A549 (cell line): Measurements from ENCODE around the gene RIPPLY3. TPM values are rescaled to one million over a fixed set of nuclear protein-coding genes. Genes with fewer than 3 reads are reported as not detected.

Experiments used
- ATAC-seq, 2 experiments: fragments of 200-7000 bp in 1 of 2; fragments of >200 bp in 1 of 2; cut with Nextera tagmentation in 1 of 2; cut with Tn5 transposase in 1 of 2; 3 replicates each; pipeline versions ENCODE4 v1.8.0 to v1.9.1; 2018 to 2020; ENCODE audit warnings: mild to moderate bottlenecking in 1 of 2, moderate library complexity in 1 of 2
- CTCF ChIA-PET: fragments of 300-600 bp; sonication (Branson Sonifier 250); formaldehyde crosslinking; extraction: SDS; loops from one replicate; lab custom pipeline; 2021; ENCODE audit warnings: antibody characterized with exemption, inconsistent platforms; lab: Yijun Ruan, JAX
- POLR2A ChIA-PET: fragments of 350-600 bp; formaldehyde crosslinking; extraction: SDS; loops from one replicate; lab custom pipeline; 2021; ENCODE audit warnings: antibody characterized with exemption, inconsistent platforms; lab: Yijun Ruan, JAX
- DNase-seq, 2 experiments: peaks; one replicate each; pipeline versions ENCODE4 v3.0.0 to v3.0.0-alpha.2; 2011 to 2016; ENCODE audit warnings: low read depth in 1 of 2, low spot score in 1 of 2
- FAIRE-seq: peaks from 2 replicates; lab custom pipeline; 2011; peaks lifted over from hg19 to GRCh38; lab: Jason Lieb, UNC
- H3K27ac ChIP-seq, 2 experiments: fragments of >200 bp; sonication (Bioruptor Twin); formaldehyde crosslinking; 3 replicates each; pipeline ENCODE4 v1.5.1; 2016 to 2017
- H3K4me1 ChIP-seq: fragments of >200 bp; sonication (Bioruptor Twin); formaldehyde crosslinking; 3 replicates; pipeline ENCODE4 v1.6.1; 2016
- H3K4me2 ChIP-seq: fragments of >200 bp; sonication (Bioruptor Twin); formaldehyde crosslinking; 3 replicates; pipeline ENCODE4 v1.6.1; 2016
- H3K4me3 ChIP-seq: fragments of >200 bp; sonication (Bioruptor Twin); formaldehyde crosslinking; 3 replicates; pipeline ENCODE4 v1.5.1; 2016
- H3K9me3 ChIP-seq: fragments of >200 bp; sonication (Bioruptor Twin); formaldehyde crosslinking; 3 replicates; pipeline ENCODE4 v1.6.1; 2016
- CEBPB ChIP-seq, 2 experiments: fragments of >200 bp in 1 of 2; sonication (Bioruptor Twin) in 1 of 2; formaldehyde crosslinking in 1 of 2; IDR thresholded peaks; 2 replicates each; pipeline ENCODE4 v1.6.1; 2012 to 2016
- EP300 ChIP-seq, 2 experiments: fragments of >200 bp; sonication (Bioruptor Twin); formaldehyde crosslinking; IDR thresholded peaks; 2 replicates in 1 of 2; 3 replicates in 1 of 2; pipeline ENCODE4 v1.6.1; 2016 to 2017
- FOSB ChIP-seq: fragments of 250-450 bp; sonication (Bioruptor Pico); IDR thresholded peaks from 2 replicates; pipeline ENCODE4 v1.5.0; 2020; ENCODE audit warnings: mild to moderate bottlenecking, moderate library complexity
- FOSL2 ChIP-seq, 2 experiments: fragments of 450-650 bp in 1 of 2; fragments of >200 bp in 1 of 2; sonication (Bioruptor Twin) in 1 of 2; formaldehyde crosslinking; IDR thresholded peaks; 2 replicates each; pipeline versions ENCODE4 v1.5.0 to v1.6.1; 2016 to 2020; ENCODE audit warnings: mild to moderate bottlenecking in 1 of 2, moderate library complexity in 1 of 2
- GATA3 ChIP-seq: IDR thresholded peaks from 2 replicates; pipeline ENCODE4 v1.6.1; 2012; ENCODE audit warnings: borderline replicate concordance
- HEYL ChIP-seq: fragments of 250-450 bp; sonication (Bioruptor Pico); IDR thresholded peaks from 2 replicates; pipeline ENCODE4 v1.8.0; 2021; ENCODE audit warnings: mild to moderate bottlenecking, moderate library complexity
- HMGXB4 ChIP-seq: fragments of 250-450 bp; sonication (Bioruptor Pico); IDR thresholded peaks from 2 replicates; pipeline ENCODE4 v1.5.0; 2021; ENCODE audit warnings: mild to moderate bottlenecking, moderate library complexity, borderline replicate concordance
- NFE2L2 ChIP-seq: fragments of 150-350 bp; conservative IDR thresholded peaks from 2 replicates; pipeline ENCODE4 v1.6.1; 2014; ENCODE audit warnings: low read length
- PHF8 ChIP-seq: fragments of 200-600 bp; sonication (generic); IDR thresholded peaks from 2 replicates; pipeline ENCODE4 v1.6.1; 2016; ENCODE audit warnings: low read depth, mild to moderate bottlenecking, antibody characterized with exemption, moderate library complexity, borderline replicate concordance
- POLR2AphosphoS2 ChIP-seq: conservative IDR thresholded peaks from 2 replicates; pipeline ENCODE4 v1.6.1; 2012; ENCODE audit warnings: low read length, improper control_type of control experiment, inconsistent platforms
- RFX5 ChIP-seq: fragments of 450-650 bp; IDR thresholded peaks from 2 replicates; pipeline ENCODE4 v1.7.1; 2014; ENCODE audit warnings: antibody characterized with exemption, mild to moderate bottlenecking, moderate library complexity
- SREBF2 ChIP-seq: fragments of 450-650 bp; IDR thresholded peaks from 2 replicates; pipeline ENCODE4 v1.6.1; 2014; ENCODE audit warnings: mild to moderate bottlenecking, moderate library complexity
- WGBS: methylation state at CpG from one replicate; pipeline ENCODE4 v1.1.6; 2017; ENCODE audit errors: missing lambda C conversion rate; 5-methylcytosine and 5-hydroxymethylcytosine counted together
- polyA plus RNA-seq, 4 experiments: library from polyadenylated mRNA; depleted of rRNA in 3 of 4; stranded (reverse); fragments of >200 nt; fragmentation: RNase III in 1 of 4; extraction: RNeasy Plus Mini Kit Qiagen cat#74134 plus additional on column Dnase treatment in 1 of 4; gene quantifications; 2 replicates in 3 of 4; 3 replicates in 1 of 4; pipeline ENCODE4 v1.2.3, GENCODE V29; 2011 to 2017
- TF ChIP-seq, protein P1 (sequence below): fragments of >200 bp; sonication (Bioruptor Twin); formaldehyde crosslinking; IDR thresholded peaks from 3 replicates; pipeline ENCODE4 v1.6.1; 2016
- TF ChIP-seq, protein P2 (sequence below): fragments of 450-650 bp; IDR thresholded peaks from 2 replicates; pipeline ENCODE4 v1.6.1; 2014; ENCODE audit warnings: antibody characterized with exemption

The RIPPLY3 gene
- polyA plus RNA-seq, 2 of the 4 experiments (the other 2 are of a cell fraction), result 0.65 to 1.5 TPM

- ATAC-seq, result no peak
- TF ChIP-seq, protein P1, sequence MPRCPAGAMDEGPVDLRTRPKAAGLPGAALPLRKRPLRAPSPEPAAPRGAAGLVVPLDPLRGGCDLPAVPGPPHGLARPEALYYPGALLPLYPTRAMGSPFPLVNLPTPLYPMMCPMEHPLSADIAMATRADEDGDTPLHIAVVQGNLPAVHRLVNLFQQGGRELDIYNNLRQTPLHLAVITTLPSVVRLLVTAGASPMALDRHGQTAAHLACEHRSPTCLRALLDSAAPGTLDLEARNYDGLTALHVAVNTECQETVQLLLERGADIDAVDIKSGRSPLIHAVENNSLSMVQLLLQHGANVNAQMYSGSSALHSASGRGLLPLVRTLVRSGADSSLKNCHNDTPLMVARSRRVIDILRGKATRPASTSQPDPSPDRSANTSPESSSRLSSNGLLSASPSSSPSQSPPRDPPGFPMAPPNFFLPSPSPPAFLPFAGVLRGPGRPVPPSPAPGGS, result no peak
- no peak for TF ChIP-seq EP300 (IDR thresholded peaks at IDR 0.05)
- ChIA-PET POLR2A (no interaction called here), CTCF (interaction anchor here (0.6 to 1.6 kb wide), 3 partner anchors 12 to 63 kb away, joined by 3 to 6 read pairs (median 3); no protein-coding TSS in a partner anchor)
- H3K4me3 ChIP-seq, result no peak overlapping the region
- no peak for FAIRE-seq
- H3K27ac ChIP-seq, result no peak overlapping the region
- WGBS, result 87% methylated on average over 9 of the region's 9 CpGs
- no peak for DNase-seq
- H3K4me2 ChIP-seq, result no peak overlapping the region
- H3K9me3 ChIP-seq, result no peaks in the 10 kb centered on the region
- H3K4me1 ChIP-seq, result no peaks in the 10 kb centered on the region
These were observed 33.0 kb downstream of the RIPPLY3 start for GRCh38 chr21:37039411-37040075.

DNA sequence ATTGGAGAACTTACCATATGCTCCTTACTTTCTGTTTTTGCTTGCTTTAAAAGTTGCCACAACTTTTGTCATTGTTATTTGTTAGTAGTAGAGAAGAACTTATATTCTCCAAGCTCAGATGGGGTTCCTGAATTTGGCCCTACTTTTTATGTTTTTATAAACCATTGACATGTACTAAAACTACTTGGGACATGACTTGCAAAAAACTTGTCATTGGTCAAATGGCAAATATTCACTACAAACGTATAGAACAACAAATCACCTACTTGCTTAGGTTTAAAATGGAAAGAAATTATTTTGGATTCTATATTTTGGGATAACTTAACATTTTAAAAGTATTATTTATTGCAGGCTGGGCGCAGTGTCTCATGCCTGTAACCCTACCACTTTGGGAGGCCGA is 33.7 kb downstream of the RIPPLY3 start:
- ATAC-seq (no peak), DNase-seq (no peak), FAIRE-seq (no peak)
- ChIA-PET CTCF (interaction anchor here (1.6 kb wide), 1 partner anchor 12 kb away, joined by 6 read pairs; no protein-coding TSS in a partner anchor), POLR2A (no interaction called here)
- H3K27ac ChIP-seq, result no peak overlapping the region
- H3K9me3 ChIP-seq, result no peaks in the 10 kb centered on the region
- 74% methylated on average over 3 of the region's 3 CpGs for WGBS
- H3K4me2 ChIP-seq, result no peak overlapping the region
- H3K4me1 ChIP-seq, result no peaks in the 10 kb centered on the region
- no peak overlapping the region for H3K4me3 ChIP-seq
- TF ChIP-seq HEYL (CRISPR knock-in tag) (no peak), NFE2L2 (peak; percentile 67), FOSL2 (IDR thresholded peaks at IDR 0.05) (no peak), FOSL2 (CRISPR knock-in tag; IDR thresholded peaks at IDR 0.05) (no peak)
- TF ChIP-seq, protein P2, sequence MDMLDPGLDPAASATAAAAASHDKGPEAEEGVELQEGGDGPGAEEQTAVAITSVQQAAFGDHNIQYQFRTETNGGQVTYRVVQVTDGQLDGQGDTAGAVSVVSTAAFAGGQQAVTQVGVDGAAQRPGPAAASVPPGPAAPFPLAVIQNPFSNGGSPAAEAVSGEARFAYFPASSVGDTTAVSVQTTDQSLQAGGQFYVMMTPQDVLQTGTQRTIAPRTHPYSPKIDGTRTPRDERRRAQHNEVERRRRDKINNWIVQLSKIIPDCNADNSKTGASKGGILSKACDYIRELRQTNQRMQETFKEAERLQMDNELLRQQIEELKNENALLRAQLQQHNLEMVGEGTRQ, result no peak

DNA sequence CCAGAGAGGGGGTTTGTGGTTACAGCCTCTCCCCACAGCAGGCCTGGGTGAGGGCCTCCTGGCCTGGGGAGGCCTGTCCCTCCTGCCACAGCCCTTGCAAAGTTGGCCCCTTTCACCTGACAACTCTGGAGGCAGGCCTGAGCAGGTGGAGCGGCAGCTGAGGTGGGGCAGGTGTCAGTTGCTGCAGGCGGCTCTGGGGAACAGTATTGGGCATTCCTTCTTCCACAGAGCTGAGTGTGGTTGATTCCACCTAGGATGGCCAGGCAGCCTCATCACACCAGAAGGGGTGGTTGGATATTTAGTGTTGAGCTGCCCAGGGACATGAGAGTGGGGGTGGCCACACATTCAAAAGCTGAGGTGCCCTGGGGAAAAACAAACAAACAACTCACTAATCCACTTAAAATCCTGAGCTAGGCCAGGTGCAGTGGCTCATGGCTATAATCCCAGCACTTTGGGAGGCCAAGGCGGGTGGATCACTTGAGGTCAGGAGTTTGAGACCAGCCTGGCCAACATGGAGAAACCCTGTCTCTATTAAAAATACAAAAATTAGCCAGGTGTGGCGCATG is 35.3 kb downstream of the RIPPLY3 start:
- POLR2A ChIA-PET, result interaction anchor here (0.6 kb wide), 1 partner anchor 376 kb away, joined by 9 read pairs; no protein-coding TSS in a partner anchor
- Histone ChIP-seq H3K4me3 (no peak overlapping the region), H3K4me1 (peaks cover 2% of the 10 kb centered on the region; the same call in 2 of the 3 replicates), H3K9me3 (no peaks in the 10 kb centered on the region), H3K4me2 (no peak overlapping the region), H3K27ac (no peak overlapping the region)
- FAIRE-seq (no peak), ATAC-seq (no peak)
- WGBS, result 76% methylated on average over 3 of the region's 4 CpGs
- CTCF ChIA-PET, result interaction anchor here (2.0 kb wide), 1 partner anchor 32 kb away, joined by 6 read pairs; no protein-coding TSS in a partner anchor
- TF ChIP-seq POLR2AphosphoS2 (no peak), FOSB (CRISPR knock-in tag) (no peak), CEBPB (IDR thresholded peaks at IDR 0.05) (no peak), SREBF2 (no peak), GATA3 (no peak), RFX5 (no peak), EP300 (IDR thresholded peaks at IDR 0.05) (no peak), PHF8 (no peak), HMGXB4 (CRISPR knock-in tag) (no peak)
- TF ChIP-seq, all 56 proteins: peak for 0
- DNase-seq, result no peak
